Activated T-helper 1 cell treated with anti-CD3 and anti-CD28 coated beads, Interleukin-12 subunit alpha, Interleukin-12 subunit beta, Interleukin-2, Interleukin-4 antibody, amounts not matched to agents 30 ng/mL and 10 ng/mL and 1 ng/mL, durations not matched to agents 14 hours and 24 hours and 36 hours (primary cell): ENCODE data around the gene CSRP1. TPM values are rescaled to one million over a fixed set of nuclear protein-coding genes. Genes with fewer than 3 reads are reported as not detected.

Source experiments
- DNase-seq: peaks from one replicate; pipeline ENCODE4 v3.0.0; 2021; ENCODE audit warnings: low spot score
- H3K27ac Mint-ChIP-seq: one replicate; pipeline ENCODE4 v1.8.0; 2021; ENCODE audit warnings: mild to moderate bottlenecking, mixed read lengths
- H3K27me3 Mint-ChIP-seq: one replicate; pipeline ENCODE4 v1.8.0; 2022; ENCODE audit warnings: mild to moderate bottlenecking, moderate library complexity, mixed read lengths; ENCODE audit not compliant: insufficient read depth
- H3K36me3 Mint-ChIP-seq: one replicate; pipeline ENCODE4 v1.8.0; 2021; ENCODE audit warnings: low read depth, mixed read lengths
- H3K4me1 Mint-ChIP-seq: one replicate; pipeline ENCODE4 v1.8.0; 2021; ENCODE audit warnings: low read depth, mixed read lengths
- H3K4me3 Mint-ChIP-seq: one replicate; pipeline ENCODE4 v1.8.0; 2021; ENCODE audit warnings: mild to moderate bottlenecking, moderate library complexity, mixed read lengths
- H3K9me3 Mint-ChIP-seq: one replicate; pipeline ENCODE4 v1.8.0; 2021; ENCODE audit warnings: mixed read lengths
- intact Hi-C: fragments of 100-400 bp; cut with micrococcal nuclease; formaldehyde crosslinking; loops from one replicate; pipeline ENCODE4 v1.15.1; 2024
- total RNA-seq: library from RNA; stranded (reverse); gene quantifications from 2 replicates; pipeline ENCODE4 v1.2.3, GENCODE V29; 2022

The CSRP1 gene
- total RNA-seq, 1 donor from 2014 or later: 66.0 TPM

DNA sequence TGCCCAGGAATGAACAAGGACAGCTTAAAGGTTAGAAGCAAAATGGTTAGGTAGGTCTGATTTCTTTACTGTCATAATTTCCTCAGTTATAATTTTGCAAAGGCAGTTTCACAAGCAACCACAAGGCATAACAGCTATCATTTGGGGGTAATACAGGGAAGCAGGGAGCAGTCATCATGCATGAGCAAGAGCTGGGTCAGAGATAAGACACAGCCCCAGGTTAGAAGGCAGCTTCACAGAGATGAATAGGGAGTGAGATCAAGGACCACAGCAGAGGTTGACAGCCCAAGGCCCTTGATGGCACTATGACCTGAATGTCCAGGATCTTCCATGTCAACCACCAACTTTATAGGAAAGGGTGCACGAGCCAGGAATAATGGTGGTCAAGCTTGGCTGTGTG, 9.0 kb upstream of the CSRP1 start:
- Mint-ChIP-seq H3K4me1 (no peaks in the 10 kb centered on the region), H3K27me3 (no peaks in the 10 kb centered on the region), H3K36me3 (peaks cover 6% of the 10 kb centered on the region), H3K4me3 (no peak overlapping the region), H3K27ac (no peak overlapping the region), H3K9me3 (no peaks in the 10 kb centered on the region)
- intact Hi-C loops: no loop called here
- no peak for DNase-seq

DNA sequence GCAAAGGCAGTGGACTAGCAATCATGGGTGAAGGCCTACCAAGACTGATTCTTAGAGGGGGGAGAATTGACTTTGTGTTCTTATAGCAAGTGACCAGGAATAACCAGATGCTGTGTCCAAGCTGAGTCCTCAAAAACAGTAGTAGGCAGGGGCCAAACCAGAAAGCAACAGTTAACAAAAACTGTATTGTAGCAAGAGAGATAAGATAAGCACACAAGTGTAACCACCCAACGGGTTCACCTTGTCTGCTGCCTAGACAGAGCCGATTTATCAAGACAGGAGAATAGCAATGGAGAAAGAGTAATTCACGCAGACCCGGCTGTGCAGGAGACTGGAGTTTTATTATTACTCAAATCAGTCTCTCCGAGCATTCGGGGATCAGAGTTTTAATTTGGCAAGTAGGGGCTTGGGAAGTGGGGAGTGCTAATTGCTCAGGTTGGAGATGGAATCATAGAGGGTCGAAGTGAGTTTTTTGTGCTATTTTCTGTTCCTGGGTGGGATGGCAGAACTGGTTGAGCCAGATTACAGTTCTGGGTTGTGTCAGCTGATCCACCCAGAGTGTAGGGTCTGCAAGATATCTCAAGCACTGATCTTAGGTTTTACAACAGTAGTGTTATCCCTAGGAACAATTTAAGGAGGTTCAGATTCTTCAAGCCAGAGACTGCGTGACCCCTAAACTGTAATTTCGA, 8.3 kb upstream of the CSRP1 start:
- no peak overlapping the region for H3K4me3 Mint-ChIP-seq
- no peaks in the 10 kb centered on the region for H3K27me3 Mint-ChIP-seq
- H3K27ac Mint-ChIP-seq: no peak overlapping the region
- DNase-seq: no peak
- H3K4me1 Mint-ChIP-seq: peaks cover 1% of the 10 kb centered on the region
- intact Hi-C loops: no loop called here
- no peaks in the 10 kb centered on the region for H3K9me3 Mint-ChIP-seq
- peaks cover 6% of the 10 kb centered on the region for H3K36me3 Mint-ChIP-seq

DNA sequence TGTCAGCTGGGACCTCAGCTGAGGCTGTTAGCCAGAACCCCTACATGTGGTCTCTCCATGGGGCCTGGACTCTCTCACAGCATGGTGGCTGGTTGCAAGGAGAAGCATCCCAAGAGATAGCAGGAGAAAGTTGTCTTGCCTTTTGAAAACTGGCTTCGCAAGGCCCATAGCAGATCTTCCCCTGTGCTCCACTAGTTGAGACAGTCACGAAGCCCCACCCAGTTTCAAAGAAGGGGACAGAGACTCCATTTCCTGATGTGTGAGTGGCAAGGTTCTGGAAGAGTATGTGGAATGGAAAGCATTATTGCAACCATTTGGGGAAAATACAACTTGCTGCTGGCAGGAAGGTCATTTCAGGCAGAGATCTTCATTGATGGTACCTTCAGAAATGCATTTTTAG, 7.5 kb upstream of the CSRP1 start:
- H3K27me3 Mint-ChIP-seq: no peaks in the 10 kb centered on the region
- H3K27ac Mint-ChIP-seq: no peak overlapping the region
- DNase-seq: no peak
- H3K4me3 Mint-ChIP-seq: no peak overlapping the region
- peaks cover 9% of the 10 kb centered on the region for H3K4me1 Mint-ChIP-seq
- peaks cover 6% of the 10 kb centered on the region for H3K36me3 Mint-ChIP-seq
- intact Hi-C loops: no loop called here
- H3K9me3 Mint-ChIP-seq: no peaks in the 10 kb centered on the region

DNA sequence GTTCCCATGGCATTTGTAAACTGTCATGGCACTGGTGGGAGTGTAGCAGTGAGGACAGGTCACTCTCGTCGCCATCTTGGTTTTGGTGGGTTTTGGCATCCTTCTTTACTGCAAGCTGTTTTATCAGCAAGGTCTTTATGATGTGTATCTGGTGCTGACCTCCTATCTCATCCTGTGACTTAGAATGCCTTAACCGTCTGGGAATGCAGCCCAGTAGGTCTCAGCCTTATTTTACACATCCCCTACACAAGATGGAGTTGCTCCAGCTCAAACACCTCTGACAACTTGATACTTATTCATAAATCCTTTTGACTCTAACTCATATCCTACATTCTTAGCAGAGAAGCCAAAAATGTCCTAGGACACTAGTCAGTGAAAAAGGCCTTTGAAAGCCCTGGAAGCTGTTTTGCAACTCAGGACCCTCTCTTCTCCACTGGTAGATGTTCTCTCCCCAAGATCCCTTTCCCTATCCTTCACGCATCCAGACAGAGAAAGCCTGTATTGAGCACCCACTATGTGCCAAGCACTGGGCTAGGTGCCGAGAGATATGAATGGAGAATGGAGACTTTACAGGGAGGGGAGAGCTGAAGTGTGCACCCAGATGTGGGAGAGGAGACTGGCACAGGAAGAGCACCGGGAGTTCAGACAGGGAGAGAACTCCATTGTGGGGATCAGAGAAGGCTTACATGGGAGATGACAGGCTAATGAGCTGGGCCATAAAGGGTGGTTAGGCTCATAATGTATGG, 6.7 kb upstream of the CSRP1 start:
- Mint-ChIP-seq H3K9me3 (no peaks in the 10 kb centered on the region), H3K27ac (no peak overlapping the region), H3K4me3 (no peak overlapping the region), H3K27me3 (no peaks in the 10 kb centered on the region), H3K36me3 (peaks cover 6% of the 10 kb centered on the region), H3K4me1 (peaks cover 15% of the 10 kb centered on the region)
- no peak for DNase-seq
- intact Hi-C loops: loop anchor here (1.0 kb wide), 4 partner anchors 31 to 78 kb away; partner anchors contain the start of gene PHLDA3

DNA sequence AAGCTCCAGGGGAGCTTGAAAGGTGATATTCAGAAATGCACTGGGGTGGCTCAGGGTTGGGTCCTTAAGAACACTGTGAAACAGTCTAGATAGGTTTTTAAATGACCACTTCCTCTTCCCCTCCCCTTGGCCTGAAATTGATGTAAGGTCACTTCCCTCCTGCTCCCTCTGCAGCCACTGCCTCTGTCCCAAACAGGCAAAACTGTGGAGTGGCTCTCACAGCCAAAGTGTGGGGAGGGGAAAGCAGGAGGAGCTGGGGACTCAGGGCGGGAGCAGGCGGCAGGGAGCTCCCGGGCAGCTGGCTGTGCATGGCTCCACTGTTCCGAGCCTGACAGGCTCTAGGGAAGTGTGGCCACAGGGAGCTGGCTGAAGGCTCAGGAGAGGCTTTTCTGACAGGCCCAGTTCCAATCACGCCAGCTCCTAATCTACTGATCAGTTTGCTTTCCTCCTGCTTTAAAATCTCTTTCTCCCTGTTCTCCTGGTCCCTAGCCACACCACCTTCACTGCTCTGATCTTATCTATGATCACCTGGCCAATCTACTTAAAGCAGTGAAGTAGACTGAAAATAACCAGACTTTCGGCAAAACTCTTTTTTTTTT, 5.1 kb upstream of the CSRP1 start:
- Mint-ChIP-seq H3K27ac (no peak overlapping the region), H3K4me3 (no peak overlapping the region), H3K36me3 (peaks cover 6% of the 10 kb centered on the region), H3K9me3 (no peaks in the 10 kb centered on the region), H3K4me1 (peaks cover 25% of the 10 kb centered on the region), H3K27me3 (no peaks in the 10 kb centered on the region)
- no peak for DNase-seq
- intact Hi-C loops: no loop called here

DNA sequence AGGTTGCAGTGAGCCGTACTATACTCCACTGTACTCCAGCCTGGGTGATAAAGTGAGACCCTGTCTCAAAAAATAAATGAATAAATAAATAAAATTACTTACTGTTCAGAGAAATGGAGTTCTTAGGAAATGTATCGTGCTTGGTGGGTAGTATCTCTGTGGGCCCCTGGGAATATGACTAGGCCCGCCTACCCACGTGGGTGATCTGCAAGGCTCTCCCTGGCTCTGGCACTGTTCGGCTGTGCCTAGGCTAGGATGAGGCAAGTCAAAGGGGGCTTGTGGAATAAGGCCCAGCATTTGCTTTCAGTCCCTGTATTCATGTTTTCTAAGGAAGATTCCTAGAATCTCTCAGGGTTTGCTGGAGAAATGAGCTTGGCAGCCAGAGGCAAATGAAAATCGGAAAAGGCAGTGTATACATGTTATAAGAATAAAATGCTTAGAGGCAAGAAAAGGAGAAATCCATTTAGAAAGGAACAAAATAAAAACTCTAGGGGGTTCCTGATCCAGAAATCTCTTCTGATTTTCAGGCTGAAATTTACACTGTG, 4.5 kb upstream of the CSRP1 start:
- Mint-ChIP-seq H3K27ac (no peak overlapping the region), H3K36me3 (peaks cover 6% of the 10 kb centered on the region), H3K27me3 (no peaks in the 10 kb centered on the region), H3K4me3 (no peak overlapping the region), H3K4me1 (peaks cover 26% of the 10 kb centered on the region), H3K9me3 (no peaks in the 10 kb centered on the region)
- intact Hi-C loops: no loop called here
- DNase-seq: no peak

DNA sequence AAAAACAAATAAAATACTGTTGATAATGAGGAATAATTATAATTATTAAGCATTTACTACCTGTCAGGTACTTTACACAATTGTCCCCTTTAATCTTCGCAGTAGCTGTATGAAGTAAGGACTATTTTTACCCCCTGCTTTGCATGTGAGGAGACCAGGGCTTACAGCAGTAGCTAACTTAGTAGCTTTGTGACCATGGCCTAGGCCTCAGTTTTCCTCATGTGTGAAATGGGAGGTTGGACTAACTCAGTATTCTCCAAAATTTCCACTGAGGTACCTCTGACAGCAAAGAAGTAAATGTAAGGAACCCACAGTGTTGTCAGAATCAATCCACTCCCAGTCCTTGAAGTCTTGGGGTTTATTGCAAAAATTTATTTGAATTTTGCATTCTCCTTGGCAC, 3.8 kb upstream of the CSRP1 start:
- Mint-ChIP-seq H3K27me3 (no peaks in the 10 kb centered on the region), H3K27ac (no peak overlapping the region), H3K9me3 (no peaks in the 10 kb centered on the region), H3K4me1 (peaks cover 34% of the 10 kb centered on the region), H3K36me3 (peaks cover 6% of the 10 kb centered on the region), H3K4me3 (no peak overlapping the region)
- no peak for DNase-seq
- intact Hi-C loops: no loop called here

DNA sequence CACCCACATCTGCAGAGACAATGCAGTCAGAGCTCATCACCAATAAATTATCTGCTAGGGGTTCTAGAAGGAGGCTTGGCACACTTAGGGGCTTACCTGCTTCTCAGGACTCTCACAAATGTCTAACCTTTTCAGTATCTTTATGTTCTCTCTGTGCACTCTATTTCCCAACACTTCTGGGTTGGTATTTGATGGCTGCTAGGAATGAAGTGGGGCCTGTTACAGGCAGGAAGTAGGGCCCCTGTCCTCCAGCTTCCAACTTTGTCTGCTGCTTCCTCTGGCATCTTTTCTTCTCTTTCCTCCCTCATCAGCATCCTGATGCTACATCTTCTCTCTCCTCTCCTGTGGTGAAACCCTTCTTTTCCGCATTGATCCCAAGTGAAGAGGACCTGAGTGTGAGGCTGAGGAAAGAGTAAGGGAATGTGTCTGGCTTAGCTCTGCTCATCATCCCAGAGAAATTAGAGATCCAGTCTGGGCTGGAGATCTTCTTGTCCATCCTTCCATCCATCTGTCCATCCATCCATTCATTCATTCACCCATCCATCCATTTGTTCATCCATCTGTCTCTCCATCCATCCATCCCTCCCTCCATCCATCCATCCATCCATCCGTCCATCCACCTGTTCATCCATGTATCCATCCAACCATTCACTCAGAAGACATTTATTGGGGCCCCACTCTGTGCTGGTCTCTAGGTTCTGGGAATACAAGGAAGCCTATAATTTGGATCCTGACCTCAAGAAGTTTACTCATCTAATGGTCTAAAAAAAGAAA, 2.9 kb upstream of the CSRP1 start:
- Mint-ChIP-seq H3K4me3 (peak overlapping the region; percentile 5), H3K4me1 (peaks cover 43% of the 10 kb centered on the region), H3K27me3 (no peaks in the 10 kb centered on the region), H3K36me3 (peaks cover 6% of the 10 kb centered on the region), H3K27ac (no peak overlapping the region), H3K9me3 (no peaks in the 10 kb centered on the region)
- intact Hi-C loops: no loop called here
- DNase-seq: no peak

DNA sequence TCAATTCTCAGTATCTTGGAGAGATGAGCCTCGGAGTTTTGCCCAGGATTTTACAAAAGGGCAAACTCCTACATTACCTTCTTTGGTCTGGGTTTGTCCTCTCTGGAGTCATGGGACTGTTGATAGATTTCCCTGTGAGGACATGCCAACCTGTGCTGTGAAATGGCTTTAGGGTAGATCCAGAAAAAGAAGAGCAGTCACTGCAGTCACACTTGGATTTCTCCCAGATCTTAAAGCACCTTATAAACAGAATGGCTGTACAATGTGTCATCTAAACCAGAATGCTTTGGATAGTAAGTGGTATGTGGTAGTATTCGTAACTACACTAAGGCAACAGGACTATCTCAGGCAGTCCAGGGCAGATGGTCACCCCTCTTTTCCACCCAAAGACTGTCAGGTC, 1.9 kb upstream of the CSRP1 start:
- no peak overlapping the region for H3K4me3 Mint-ChIP-seq
- peaks cover 50% of the 10 kb centered on the region for H3K4me1 Mint-ChIP-seq
- H3K9me3 Mint-ChIP-seq: no peaks in the 10 kb centered on the region
- no peak for DNase-seq
- no peak overlapping the region for H3K27ac Mint-ChIP-seq
- H3K27me3 Mint-ChIP-seq: no peaks in the 10 kb centered on the region
- peaks cover 3% of the 10 kb centered on the region for H3K36me3 Mint-ChIP-seq
- intact Hi-C loops: no loop called here

DNA sequence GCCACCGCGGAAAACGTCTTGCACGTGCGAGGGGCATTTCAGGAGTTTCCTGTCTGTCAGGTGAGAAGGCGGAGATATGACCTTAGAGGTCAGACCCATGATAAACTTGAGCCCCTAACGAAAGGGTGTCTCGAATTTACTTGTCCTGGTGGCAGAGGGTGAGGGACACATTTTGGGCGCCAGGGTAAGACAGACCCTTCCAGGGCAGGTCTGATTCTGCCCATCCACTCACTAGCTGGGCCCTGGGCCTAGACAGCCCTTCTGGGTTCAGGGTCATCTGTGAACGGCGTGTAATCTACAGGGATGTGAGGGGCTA, 395 bp upstream of the CSRP1 start:
- no peaks in the 10 kb centered on the region for H3K9me3 Mint-ChIP-seq
- DNase-seq: no peak
- peak overlapping the region; percentile 93 for H3K4me3 Mint-ChIP-seq
- intact Hi-C loops: loop anchor here (1.0 kb wide), 3 partner anchors 25 to 59 kb away; partner anchors contain the start of gene PHLDA3
- H3K27me3 Mint-ChIP-seq: no peaks in the 10 kb centered on the region
- peaks cover 53% of the 10 kb centered on the region for H3K4me1 Mint-ChIP-seq
- peak overlapping the region; percentile 84 for H3K27ac Mint-ChIP-seq
- H3K36me3 Mint-ChIP-seq: peaks cover 3% of the 10 kb centered on the region

DNA sequence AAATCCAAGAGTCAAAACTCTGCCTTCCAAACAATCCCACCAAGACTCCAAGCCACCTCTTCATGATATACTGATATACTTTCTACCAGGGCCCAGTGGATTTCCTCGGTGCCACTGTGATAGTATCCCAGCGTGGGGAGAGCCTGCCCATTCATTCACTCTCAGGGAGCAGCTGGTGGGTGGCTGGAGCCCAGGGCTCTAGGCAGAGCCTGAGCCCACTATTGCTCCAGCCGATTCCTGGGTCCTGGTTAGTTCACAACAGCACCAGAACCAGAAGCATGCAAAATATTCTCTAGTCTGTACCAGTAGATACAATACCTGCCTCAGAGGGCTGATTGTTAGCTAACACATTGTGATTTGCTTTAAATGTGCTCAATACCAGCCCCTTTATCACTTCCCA, 831 bp downstream of the CSRP1 start:
- intact Hi-C loops: no loop called here
- peaks cover 3% of the 10 kb centered on the region for H3K36me3 Mint-ChIP-seq
- no peaks in the 10 kb centered on the region for H3K9me3 Mint-ChIP-seq
- no peak for DNase-seq
- H3K4me3 Mint-ChIP-seq: peak overlapping the region; percentile 93
- H3K4me1 Mint-ChIP-seq: peaks cover 53% of the 10 kb centered on the region
- H3K27me3 Mint-ChIP-seq: no peaks in the 10 kb centered on the region
- H3K27ac Mint-ChIP-seq: peak overlapping the region; percentile 89

DNA sequence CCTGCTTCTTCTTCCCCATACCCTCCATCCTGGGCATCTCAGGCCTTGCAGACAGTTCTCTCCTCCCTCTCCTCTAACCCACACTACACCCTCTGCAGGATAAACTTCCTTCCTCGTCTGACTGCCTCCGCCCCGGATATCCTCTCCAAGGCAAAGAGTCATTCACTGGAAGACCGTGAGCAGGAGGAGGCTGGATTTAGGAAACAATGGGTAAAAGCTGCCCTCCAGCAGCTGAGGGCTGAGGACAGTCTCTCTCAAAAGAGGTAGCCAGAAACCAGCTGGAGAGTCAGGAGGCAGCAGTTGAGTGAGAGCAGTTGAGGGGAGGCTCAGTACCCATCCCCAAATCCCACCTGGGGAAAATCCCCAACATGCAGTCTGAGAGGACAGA, 1.4 kb downstream of the CSRP1 start:
- H3K27ac Mint-ChIP-seq: peak overlapping the region; percentile 64

More for the DNA sequence above, 1.4 kb downstream of the CSRP1 start:
- intact Hi-C loops: no loop called here
- H3K27me3 Mint-ChIP-seq: no peaks in the 10 kb centered on the region
- H3K36me3 Mint-ChIP-seq: peaks cover 3% of the 10 kb centered on the region
- peak overlapping the region; percentile 93 for H3K4me3 Mint-ChIP-seq
- DNase-seq: no peak
- H3K4me1 Mint-ChIP-seq: peaks cover 53% of the 10 kb centered on the region
- no peaks in the 10 kb centered on the region for H3K9me3 Mint-ChIP-seq
